ENCODE results near the gene LGR6. TPM values are rescaled to one million over a fixed set of nuclear protein-coding genes. Genes with fewer than 3 reads are reported as not detected.

LGR6 gene
- total and polyA plus RNA-seq, 2 experiments from 2014 or later, result 0.80 to 1.5 TPM

DNA sequence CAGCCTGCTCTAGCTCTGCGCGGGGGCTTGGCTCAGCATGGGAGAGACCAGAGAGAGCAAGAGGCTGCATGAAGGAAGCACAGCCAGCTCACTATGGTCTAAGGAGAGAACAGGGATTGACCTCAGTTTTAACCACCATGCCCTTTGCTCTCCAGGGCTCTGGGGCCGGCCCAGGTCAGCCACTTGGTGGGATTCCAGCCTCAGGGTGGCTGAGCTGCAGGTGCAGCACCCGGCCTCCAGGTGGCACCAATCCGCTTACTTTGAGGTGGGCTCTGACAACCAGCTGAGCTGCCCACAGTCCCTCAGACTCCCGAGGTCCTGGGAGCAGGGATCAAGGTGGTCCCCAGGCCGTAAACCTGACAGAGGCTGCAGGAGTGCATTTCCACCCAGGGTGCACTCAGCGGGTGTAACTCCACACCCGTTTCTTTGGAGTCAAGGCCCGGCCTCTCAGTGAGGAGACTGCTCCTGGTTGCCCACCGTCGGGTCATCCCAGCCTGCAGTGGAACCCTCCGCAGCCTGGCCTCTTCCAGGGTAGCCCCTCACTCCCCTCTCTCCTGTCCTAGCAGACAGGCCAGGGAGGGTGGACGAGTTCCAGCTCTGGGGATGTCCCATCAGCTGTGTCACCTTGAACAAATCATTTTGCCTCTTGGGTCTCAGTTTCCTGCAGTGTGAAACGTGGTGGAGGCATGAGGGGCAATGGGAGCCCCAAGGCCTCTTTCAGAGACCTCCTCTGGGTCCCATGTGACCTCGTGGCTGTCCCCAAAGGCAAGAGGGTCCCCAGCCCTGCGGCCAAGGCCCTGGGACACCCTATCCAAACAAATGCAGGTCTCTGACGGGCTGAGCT is 607 bp upstream of the LGR6 start:
- peak overlapping the region; percentile 33 for H3K4me3 ChIP-seq

DNA sequence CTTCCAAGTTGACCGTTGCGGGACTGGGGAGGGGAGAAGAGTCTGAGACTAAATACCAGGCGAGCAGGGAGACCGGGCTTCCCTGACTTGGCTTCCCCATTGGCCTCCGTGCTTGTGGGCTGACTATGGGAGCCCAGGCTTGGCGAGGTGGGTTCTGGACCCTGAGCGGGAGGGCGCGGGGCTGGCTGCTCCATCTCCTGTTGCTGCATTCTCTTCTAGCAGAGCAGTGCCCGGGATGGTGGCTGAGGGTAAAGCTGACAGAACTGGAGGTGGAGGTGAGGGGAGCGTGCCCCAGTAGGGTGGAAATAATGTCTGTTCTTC is 689 bp downstream of the LGR6 start:
- Histone ChIP-seq H4K20me1 (ENCODE audit: insufficient read depth, poor library complexity, severe bottlenecking) (no peaks in the 10 kb centered on the region), H3K27ac (no peak overlapping the region), H3K4me2 (peak overlapping the region; percentile 88), H3K9me2 (replicated peaks; ENCODE audit: insufficient read depth) (no peaks in the 10 kb centered on the region), H2AFZ (no peak overlapping the region), H3K79me2 (no peaks in the 10 kb centered on the region), H3K4me1 (ENCODE audit: insufficient read depth) (peaks cover 19% of the 10 kb centered on the region), H3K27me3 (peaks cover 32% of the 10 kb centered on the region), H3K36me3 (replicated peaks; ENCODE audit: insufficient read depth, low read depth) (no peaks in the 10 kb centered on the region), H3K9me3 (ENCODE audit: low read depth) (no peaks in the 10 kb centered on the region), H3K4me3 (no peak overlapping the region)
- TF ChIP-seq EZH2phosphoT487 (IDR thresholded peaks at IDR 0.05; ENCODE audit: low read depth, severe bottlenecking, unreplicated experiment), result no peak
- TF ChIP-seq, protein P1, sequence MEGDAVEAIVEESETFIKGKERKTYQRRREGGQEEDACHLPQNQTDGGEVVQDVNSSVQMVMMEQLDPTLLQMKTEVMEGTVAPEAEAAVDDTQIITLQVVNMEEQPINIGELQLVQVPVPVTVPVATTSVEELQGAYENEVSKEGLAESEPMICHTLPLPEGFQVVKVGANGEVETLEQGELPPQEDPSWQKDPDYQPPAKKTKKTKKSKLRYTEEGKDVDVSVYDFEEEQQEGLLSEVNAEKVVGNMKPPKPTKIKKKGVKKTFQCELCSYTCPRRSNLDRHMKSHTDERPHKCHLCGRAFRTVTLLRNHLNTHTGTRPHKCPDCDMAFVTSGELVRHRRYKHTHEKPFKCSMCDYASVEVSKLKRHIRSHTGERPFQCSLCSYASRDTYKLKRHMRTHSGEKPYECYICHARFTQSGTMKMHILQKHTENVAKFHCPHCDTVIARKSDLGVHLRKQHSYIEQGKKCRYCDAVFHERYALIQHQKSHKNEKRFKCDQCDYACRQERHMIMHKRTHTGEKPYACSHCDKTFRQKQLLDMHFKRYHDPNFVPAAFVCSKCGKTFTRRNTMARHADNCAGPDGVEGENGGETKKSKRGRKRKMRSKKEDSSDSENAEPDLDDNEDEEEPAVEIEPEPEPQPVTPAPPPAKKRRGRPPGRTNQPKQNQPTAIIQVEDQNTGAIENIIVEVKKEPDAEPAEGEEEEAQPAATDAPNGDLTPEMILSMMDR (IDR thresholded peaks at IDR 0.05; ENCODE audit: poor library complexity), result no peak
- 65% methylated on average over 11 of the region's 11 CpGs for whole genome bisulfite sequencing (ENCODE audit: low lambda C conversion rate, missing lambda C conversion rate)
- DNase-seq (ENCODE audit: low spot score), result no peak

More for the DNA sequence above, 607 bp upstream of the LGR6 start:
- TF ChIP-seq, protein P1 (IDR thresholded peaks at IDR 0.05; ENCODE audit: poor library complexity), result peak; percentile 76
- TF ChIP-seq EZH2 (IDR thresholded peaks at IDR 0.05; ENCODE audit: borderline replicate concordance), result no peak
- H3K27ac ChIP-seq, result no peak overlapping the region
- H3K79me2 ChIP-seq, result no peaks in the 10 kb centered on the region
- WGBS (ENCODE audit: low lambda C conversion rate, missing lambda C conversion rate), result 39% methylated on average over 18 of the region's 18 CpGs
- H3K27me3 ChIP-seq, result peaks cover 32% of the 10 kb centered on the region
- H3K4me2 ChIP-seq, result peak overlapping the region; percentile 88
- peaks cover 22% of the 10 kb centered on the region for H3K4me1 ChIP-seq (ENCODE audit: insufficient read depth)
- H3K9me2 ChIP-seq (replicated peaks; ENCODE audit: insufficient read depth), result no peaks in the 10 kb centered on the region
- no peak overlapping the region for H2AFZ ChIP-seq
- no peaks in the 10 kb centered on the region for H3K9me3 ChIP-seq (ENCODE audit: low read depth)
- no peaks in the 10 kb centered on the region for H3K36me3 ChIP-seq (replicated peaks; ENCODE audit: insufficient read depth, low read depth)
- H4K20me1 ChIP-seq (ENCODE audit: insufficient read depth, poor library complexity, severe bottlenecking), result no peaks in the 10 kb centered on the region
- DNase-seq (ENCODE audit: low spot score), result peak; percentile 78

DNA sequence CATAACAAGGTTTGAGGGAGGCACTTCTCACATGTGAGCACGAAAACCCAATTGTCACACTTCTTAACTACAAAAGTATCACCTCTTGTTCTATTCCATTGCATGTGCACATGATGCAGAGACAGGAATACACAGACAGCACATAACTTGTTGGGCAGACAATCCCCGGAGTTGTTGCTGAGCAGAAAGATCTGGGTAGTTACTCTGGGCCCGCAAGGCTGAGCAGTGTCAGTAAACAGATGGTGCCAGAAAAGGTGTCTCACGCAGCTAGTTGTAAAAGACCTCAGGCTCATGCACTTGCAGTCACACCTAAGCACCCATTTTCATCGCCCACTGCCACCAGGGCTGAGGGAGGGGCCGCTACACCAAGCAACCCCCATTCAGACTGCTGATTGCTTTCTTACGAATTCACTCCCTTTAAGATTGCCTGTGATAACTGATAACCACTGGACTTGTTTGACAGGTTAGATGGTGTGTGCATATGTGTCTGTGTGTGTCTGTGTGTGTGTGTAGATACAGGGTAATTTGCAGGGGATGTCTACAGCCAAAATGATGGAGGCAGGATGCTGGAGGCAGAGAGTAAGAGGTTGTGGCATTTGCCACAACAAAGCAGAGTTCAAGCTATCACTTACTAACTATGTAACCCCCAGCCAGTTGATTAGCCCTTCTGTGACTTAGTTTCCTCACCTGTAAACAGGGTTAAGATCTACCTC is 4.2 kb downstream of the LGR6 start:
- Histone ChIP-seq H3K4me3 (no peak overlapping the region), H3K4me2 (no peak overlapping the region), H4K20me1 (ENCODE audit: insufficient read depth, poor library complexity, severe bottlenecking) (no peaks in the 10 kb centered on the region), H3K27me3 (peaks cover 32% of the 10 kb centered on the region), H2AFZ (no peak overlapping the region), H3K27ac (no peak overlapping the region), H3K9me2 (replicated peaks; ENCODE audit: insufficient read depth) (no peaks in the 10 kb centered on the region), H3K4me1 (ENCODE audit: insufficient read depth) (peaks cover 6% of the 10 kb centered on the region), H3K9me3 (ENCODE audit: low read depth) (no peaks in the 10 kb centered on the region), H3K36me3 (replicated peaks; ENCODE audit: insufficient read depth, low read depth) (no peaks in the 10 kb centered on the region), H3K79me2 (no peaks in the 10 kb centered on the region)
- DNase-seq (ENCODE audit: low spot score), result no peak
- WGBS (ENCODE audit: low lambda C conversion rate, missing lambda C conversion rate), result 77% methylated on average over 7 of the region's 7 CpGs
- no peak for TF ChIP-seq EZH2 (IDR thresholded peaks at IDR 0.05; ENCODE audit: borderline replicate concordance)
- TF ChIP-seq, protein P1 (IDR thresholded peaks at IDR 0.05; ENCODE audit: poor library complexity), result no peak
- TF ChIP-seq EZH2phosphoT487 (IDR thresholded peaks at IDR 0.05; ENCODE audit: low read depth, severe bottlenecking, unreplicated experiment), result no peak

Measured in hepatocyte (in vitro differentiated cells).